ENCODE measurements around the gene CLRN2. TPM values are rescaled to one million over a fixed set of nuclear protein-coding genes. Genes with fewer than 3 reads are reported as not detected.
"Not testable (repeated sequence)": the region's sequence is repeated elsewhere in the genome, so short reads cannot be mapped to it uniquely, and the experiment has no call there.

The CLRN2 gene
- total RNA-seq, 2 donors from 2014 or later: not detected

- no peak overlapping the region for H3K4me3 Mint-ChIP-seq
- no peak overlapping the region for H3K27ac Mint-ChIP-seq
- no peaks in the 10 kb centered on the region for H3K36me3 Mint-ChIP-seq (ENCODE audit: low read depth)
Observed at GRCh38 chr4:17567271-17567670, 52.3 kb downstream of the CLRN2 start.

GRCh38 chr4:17574206-17574605, 59.2 kb downstream of the CLRN2 start:
- 93 to 100% methylated on average over 4 of the region's 4 CpGs for WGBS, 2 experiments (ENCODE audit: insufficient coverage in 1 of 2, insufficient read length in 1 of 2)
- Mint-ChIP-seq H3K27ac (no peak overlapping the region), H3K36me3 (ENCODE audit: low read depth) (no peaks in the 10 kb centered on the region), H3K27me3 (ENCODE audit: insufficient read depth) (no peaks in the 10 kb centered on the region), H3K4me3 (no peak overlapping the region), H3K4me1 (peaks cover 9% of the 10 kb centered on the region), H3K9me3 (no peaks in the 10 kb centered on the region)
- Histone ChIP-seq H3K9me3 (ENCODE audit: control insufficient read depth, low read length) (no peaks in the 10 kb centered on the region), H3K9ac (ENCODE audit: extremely low read depth, low read length, poor library complexity, severe bottlenecking) (no peak overlapping the region), H3K4me3 (ENCODE audit: low read length) (no peak overlapping the region), H3K27me3 (ENCODE audit: control insufficient read depth, insufficient read depth, low read length, poor library complexity, severe bottlenecking) (no peaks in the 10 kb centered on the region), H3K27ac (ENCODE audit: low read depth, low read length) (no peak overlapping the region), H3K4me1 (ENCODE audit: control insufficient read depth, insufficient read depth, low read length) (peaks cover 3% of the 10 kb centered on the region), H3K36me3 (ENCODE audit: control insufficient read depth, insufficient read depth, low read length) (peaks cover under 1% of the 10 kb centered on the region)
- no peak for TF ChIP-seq CTCF (conservative IDR thresholded peaks at IDR 0.05)
- no peak for DNase-seq

More at GRCh38 chr4:17567271-17567670, 52.3 kb downstream of the CLRN2 start:
- Histone ChIP-seq H3K4me3 (ENCODE audit: low read length) (no peak overlapping the region), H3K4me1 (ENCODE audit: control insufficient read depth, insufficient read depth, low read length) (no peaks in the 10 kb centered on the region), H3K27me3 (ENCODE audit: control insufficient read depth, insufficient read depth, low read length, poor library complexity, severe bottlenecking) (no peaks in the 10 kb centered on the region), H3K36me3 (ENCODE audit: control insufficient read depth, insufficient read depth, low read length) (no peaks in the 10 kb centered on the region), H3K9me3 (ENCODE audit: control insufficient read depth, low read length) (no peaks in the 10 kb centered on the region), H3K9ac (ENCODE audit: extremely low read depth, low read length, poor library complexity, severe bottlenecking) (no peak overlapping the region), H3K27ac (ENCODE audit: low read depth, low read length) (no peak overlapping the region)
- no peak for TF ChIP-seq CTCF (conservative IDR thresholded peaks at IDR 0.05)
- WGBS, 2 experiments (ENCODE audit: insufficient coverage in 1 of 2, insufficient read length in 1 of 2): 81 to 84% methylated on average over 2 of the region's 2 CpGs
- Mint-ChIP-seq H3K27me3 (ENCODE audit: insufficient read depth) (peaks cover 7% of the 10 kb centered on the region), H3K4me1 (no peaks in the 10 kb centered on the region), H3K9me3 (no peaks in the 10 kb centered on the region)
- DNase-seq: no peak

- H3K36me3 ChIP-seq (ENCODE audit: control insufficient read depth, insufficient read depth, low read length); H3K9me3 ChIP-seq (ENCODE audit: control insufficient read depth, low read length); H3K27ac ChIP-seq (ENCODE audit: low read depth, low read length); H3K4me1 ChIP-seq (ENCODE audit: control insufficient read depth, insufficient read depth, low read length); H3K27ac Mint-ChIP-seq; H3K4me3 ChIP-seq (ENCODE audit: low read length); H3K36me3 Mint-ChIP-seq (ENCODE audit: low read depth); H3K4me3 Mint-ChIP-seq; H3K9me3 Mint-ChIP-seq; H3K4me1 Mint-ChIP-seq; H3K27me3 Mint-ChIP-seq (ENCODE audit: insufficient read depth); H3K9ac ChIP-seq (ENCODE audit: extremely low read depth, low read length, poor library complexity, severe bottlenecking); H3K27me3 ChIP-seq (ENCODE audit: control insufficient read depth, insufficient read depth, low read length, poor library complexity, severe bottlenecking); DNase-seq: not testable (repeated sequence)
- 95% methylated on average over 8 to 12 of the region's 12 CpGs for WGBS, 2 experiments (ENCODE audit: insufficient coverage in 1 of 2, insufficient read length in 1 of 2)
Observed at GRCh38 chr4:17575177-17575576, 60.2 kb downstream of the CLRN2 start.

Other genes starting within 250 kb of the CLRN2 start
- 10 to 100 TPM; 28.2 to 36.3 TPM for gene QDPR, start 3.1 kb upstream of the CLRN2 start, total RNA-seq
- 10 to 100 TPM; 34.3 to 39.9 TPM for gene LAP3, start 62.0 kb downstream of the CLRN2 start, total RNA-seq
- 100 to 1,000 TPM in 1 of 2 donors, 10 to 100 TPM in 1; 94.5 to 107 TPM for gene MED28, start 99.5 kb downstream of the CLRN2 start, total RNA-seq